Retinal pigment epithelial cell (primary cell): Measurements from ENCODE around the gene THAP11.

Source experiments
- DNase-seq: peaks from one replicate; pipeline ENCODE4 v3.0.0-alpha.2; 2010; ENCODE audit warnings: low read depth
- H3K4me3 ChIP-seq: 2 replicates; pipeline ENCODE4 v1.5.1; 2011; ENCODE audit warnings: mild to moderate bottlenecking, low read length, control low read depth, moderate library complexity
- CTCF ChIP-seq: conservative IDR thresholded peaks from 2 replicates; pipeline ENCODE4 v1.5.1; 2011; ENCODE audit warnings: low read depth, low read length, control low read depth, inconsistent platforms

THAP11 gene

GRCh38 chr16:67878846-67879245 lies 36.7 kb downstream of the THAP11 start:
- TF ChIP-seq CTCF = no peak
- no peak for DNase-seq
- H3K4me3 ChIP-seq = no peak overlapping the region

- no peak for DNase-seq
- H3K4me3 ChIP-seq = no peak overlapping the region
- TF ChIP-seq CTCF = no peak
These were observed 37.3 kb downstream of the THAP11 start for GRCh38 chr16:67879462-67879861.

- TF ChIP-seq CTCF = no peak
- no peak for DNase-seq
These were observed 37.8 kb downstream of the THAP11 start for GRCh38 chr16:67879936-67880335.

GRCh38 chr16:67880584-67880983 lies 38.5 kb downstream of the THAP11 start:
- DNase-seq = no peak
- no peak overlapping the region for H3K4me3 ChIP-seq

More at GRCh38 chr16:67879936-67880335, 37.8 kb downstream of the THAP11 start:
- no peak overlapping the region for H3K4me3 ChIP-seq

GRCh38 chr16:67881621-67882161 lies 39.6 kb downstream of the THAP11 start:
- no peak for DNase-seq
- TF ChIP-seq CTCF = no peak
- no peak overlapping the region for H3K4me3 ChIP-seq

More at GRCh38 chr16:67880584-67880983, 38.5 kb downstream of the THAP11 start:
- TF ChIP-seq CTCF = no peak

GRCh38 chr16:67882374-67883145 lies 40.4 kb downstream of the THAP11 start:
- TF ChIP-seq CTCF = no peak
- no peak overlapping the region for H3K4me3 ChIP-seq
- DNase-seq = no peak

GRCh38 chr16:67883146-67883871 lies 41.2 kb downstream of the THAP11 start:
- no peak for TF ChIP-seq CTCF
- no peak overlapping the region for H3K4me3 ChIP-seq
- no peak for DNase-seq
